Measurements from ENCODE around the gene S100A12. TPM values are rescaled to one million over a fixed set of nuclear protein-coding genes. Genes with fewer than 3 reads are reported as not detected.

The S100A12 gene
- total and polyA plus RNA-seq, 2 donors (not counting 3 experiments of a cell fraction or from before 2014, with no cell fraction given), result not detected

DNA sequence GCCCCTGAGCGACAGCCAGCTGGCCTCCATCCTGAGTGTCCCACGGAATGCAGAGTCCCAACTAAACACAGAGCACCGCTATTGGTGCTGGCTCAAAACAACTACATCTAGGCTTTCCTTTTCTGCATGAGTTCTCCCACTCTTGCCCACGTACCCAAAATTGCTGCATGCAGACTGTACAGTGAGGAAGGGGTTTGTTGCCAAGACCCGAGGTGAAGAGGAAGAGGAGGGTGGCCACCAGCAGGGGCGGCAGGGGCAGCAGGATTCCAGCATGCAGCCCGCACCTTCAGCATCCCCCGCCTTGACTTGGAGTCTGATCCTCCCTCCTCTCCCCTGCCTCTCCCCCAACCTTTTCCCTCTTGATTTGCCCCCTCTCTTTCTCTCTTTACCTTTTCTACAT, 9.7 kb downstream of the S100A12 start:
- Histone ChIP-seq H2AFZ (ENCODE audit: low read depth, low read length) (no peak overlapping the region), H3K27ac (ENCODE audit: insufficient read depth, low read depth, low read length) (no peak overlapping the region), H3K79me2 (ENCODE audit: control insufficient read depth, insufficient read depth, low read length) (no peaks in the 10 kb centered on the region), H3K27me3 (ENCODE audit: control insufficient read depth in 2 of 2, insufficient read depth in 2 of 2, low read length in 2 of 2) (no peaks in the 10 kb centered on the region), H4K20me1 (replicated peaks; ENCODE audit: control insufficient read depth, extremely low read depth, insufficient read depth, low read length) (no peaks in the 10 kb centered on the region), H3K9me1 (replicated peaks; ENCODE audit: control insufficient read depth, extremely low read depth, insufficient read depth, low read length) (no peaks in the 10 kb centered on the region), H3K4me3 (replicated peaks in 1 of 3; ENCODE audit: insufficient read depth in 1 of 3, low read depth in 1 of 3, low read length in 3 of 3) (no peak overlapping the region), H3K9ac (replicated peaks; ENCODE audit: extremely low read depth, insufficient read depth, low read length) (no peak overlapping the region), H3K4me2 (ENCODE audit: insufficient read depth, low read length) (no peak overlapping the region), H3K36me3 (ENCODE audit: control insufficient read depth in 2 of 2, extremely low read depth in 1 of 2, insufficient read depth in 2 of 2, low read length in 2 of 2) (no peaks in the 10 kb centered on the region), H3K9me3 (replicated peaks; ENCODE audit: control insufficient read depth, insufficient read depth, low read length) (no peaks in the 10 kb centered on the region), H3K4me1 (ENCODE audit: control insufficient read depth, extremely low read depth, insufficient read depth, low read length) (no peaks in the 10 kb centered on the region)
- DNase-seq (ENCODE audit: low read depth, low spot score), result no peak
- no TSS peak for BruUV-seq (replicated peaks)
- TF ChIP-seq MAX (IDR thresholded peaks at IDR 0.05; ENCODE audit: insufficient read depth, insufficient read length) (no peak), GATA2 (IDR thresholded peaks at IDR 0.05; ENCODE audit: insufficient read depth, insufficient read length, low read depth, low read length) (no peak), FOS (IDR thresholded peaks at IDR 0.05; ENCODE audit: borderline replicate concordance, insufficient read depth, low read length) (no peak), CTCF (IDR thresholded peaks at IDR 0.05; ENCODE audit: extremely low read depth in 1 of 2, insufficient read depth in 1 of 2, low read depth in 1 of 2, low read length in 2 of 2) (no peak), EZH2 (IDR thresholded peaks at IDR 0.05; ENCODE audit: borderline replicate concordance, low read depth, low read length, severe bottlenecking) (no peak), JUN (IDR thresholded peaks at IDR 0.05; ENCODE audit: borderline replicate concordance, insufficient read depth, insufficient read length, low read depth) (no peak)
- no peak for FAIRE-seq
- CTCF ChIA-PET, result no interaction called here
- dilution Hi-C loops (cut with MboI; ENCODE audit: extremely low pct_ligation_motif_present, low sequenced_read_pairs) (no loop called here), intact Hi-C loops (cut with micrococcal nuclease) (no loop called here)
- POLR2A ChIA-PET, result no interaction called here
